Urothelium cell line (cell line): ENCODE results near the gene G2E3.
A peak's percentile ranks its signal among the peaks of the same experiment; 100 is the strongest.
"Not testable (repeated sequence)": the region's sequence is repeated elsewhere in the genome, so short reads cannot be mapped to it uniquely, and the experiment has no call there.

Source experiments
- DNase-seq: peaks from one replicate; pipeline ENCODE4 v3.0.0; 2011; ENCODE audit warnings: low spot score, mixed read lengths
- FAIRE-seq: peaks from 2 replicates; lab custom pipeline; 2011; peaks lifted over from hg19 to GRCh38; lab: Jason Lieb, UNC

Gene G2E3

DNA sequence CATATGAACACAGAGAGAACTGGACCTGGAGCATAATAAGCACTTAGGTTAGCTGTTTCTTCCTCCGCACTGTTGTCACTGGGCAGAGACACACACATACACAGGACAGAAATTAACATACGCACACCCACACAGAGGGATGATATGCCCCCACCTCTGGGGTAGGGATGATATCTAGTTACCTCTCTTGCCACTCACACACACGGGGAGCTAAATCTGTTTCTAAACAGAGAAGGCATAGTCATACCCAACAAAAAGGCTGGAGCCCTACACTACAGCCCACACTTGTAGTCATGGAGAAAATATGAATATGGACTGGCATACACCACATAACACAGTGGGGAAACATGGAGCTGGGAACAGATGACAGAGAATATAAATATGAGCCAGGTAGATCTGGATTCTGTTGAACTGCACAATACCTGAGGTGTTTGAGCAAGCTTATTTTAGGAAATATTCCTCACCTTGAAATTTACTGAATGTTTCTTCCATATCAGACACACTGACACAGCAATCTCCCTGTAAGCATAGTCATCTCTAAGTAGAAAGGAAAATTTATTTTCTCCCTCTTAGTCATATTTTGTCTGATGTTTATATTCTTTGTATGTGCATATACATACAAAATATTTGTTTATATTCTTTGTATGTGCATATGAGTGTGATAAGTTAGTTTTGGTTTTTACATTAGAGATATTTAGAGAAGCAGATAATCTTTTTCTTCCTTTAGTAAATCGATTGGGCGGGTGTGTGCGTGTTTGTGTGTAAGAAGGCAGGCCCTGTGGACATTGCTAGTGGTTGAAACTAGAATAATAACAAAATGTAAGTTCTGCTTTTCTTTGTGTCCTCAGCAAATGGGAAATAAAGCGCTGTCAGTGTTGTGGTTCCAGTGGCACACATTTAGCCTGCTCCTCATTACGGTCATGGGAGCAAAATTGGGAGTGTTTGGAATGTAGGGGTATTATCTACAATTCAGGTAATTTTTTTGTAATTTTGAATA, 42.3 kb downstream of the G2E3 start:
- DNase-seq (no peak), FAIRE-seq (no peak)

- FAIRE-seq (no peak), DNase-seq (no peak)
These were observed 44.4 kb downstream of the G2E3 start for GRCh38 chr14:30603402-30603801.

DNA sequence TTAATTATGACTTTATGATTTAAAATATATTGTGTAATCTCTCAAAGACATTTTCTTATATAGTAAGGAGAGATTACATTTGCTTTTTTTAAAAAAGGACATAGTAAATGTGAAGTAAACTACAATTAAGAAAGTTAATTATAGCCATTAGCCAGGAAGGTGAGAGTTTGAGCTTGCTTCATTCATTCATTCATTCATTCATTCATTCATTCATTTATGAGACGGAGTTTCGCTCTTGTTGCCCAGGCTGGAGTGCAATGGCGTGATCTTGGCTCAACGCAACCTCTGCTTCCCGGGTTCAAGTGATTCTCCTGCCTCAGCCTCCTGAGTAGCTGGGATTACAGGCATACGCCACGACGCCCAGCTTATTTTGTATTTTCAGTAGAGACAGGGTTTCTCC, 45.7 kb downstream of the G2E3 start:
- FAIRE-seq, DNase-seq: not testable (repeated sequence)

DNA sequence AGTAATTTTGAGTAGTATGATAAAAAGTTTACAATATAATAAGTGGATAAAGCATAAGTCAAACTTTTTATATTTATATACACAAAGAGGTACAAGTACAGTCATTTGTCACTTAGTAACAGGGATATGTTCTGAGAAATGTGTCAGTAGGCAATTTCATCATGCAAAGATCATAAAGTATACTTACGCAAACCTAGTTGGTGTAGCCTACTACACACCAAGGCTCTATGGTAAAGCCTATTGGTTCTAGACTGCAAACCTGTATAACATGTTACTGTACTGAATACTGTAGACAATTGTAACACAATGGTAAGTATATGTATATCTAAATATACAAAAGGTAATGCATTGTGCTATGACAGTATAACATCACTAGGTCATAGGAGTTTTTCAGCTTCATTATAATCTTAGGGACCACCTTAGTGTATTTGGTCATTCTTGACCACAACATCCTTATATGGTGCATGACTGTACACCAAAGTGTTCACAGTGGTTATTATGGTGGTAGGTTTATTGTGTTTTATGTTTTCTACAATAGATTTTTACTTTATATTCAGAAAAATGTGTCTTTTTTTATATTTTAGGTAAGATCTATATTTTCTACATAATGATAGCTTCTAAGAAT, 48.3 kb downstream of the G2E3 start:
- no peak for DNase-seq
- FAIRE-seq, result no peak

DNA sequence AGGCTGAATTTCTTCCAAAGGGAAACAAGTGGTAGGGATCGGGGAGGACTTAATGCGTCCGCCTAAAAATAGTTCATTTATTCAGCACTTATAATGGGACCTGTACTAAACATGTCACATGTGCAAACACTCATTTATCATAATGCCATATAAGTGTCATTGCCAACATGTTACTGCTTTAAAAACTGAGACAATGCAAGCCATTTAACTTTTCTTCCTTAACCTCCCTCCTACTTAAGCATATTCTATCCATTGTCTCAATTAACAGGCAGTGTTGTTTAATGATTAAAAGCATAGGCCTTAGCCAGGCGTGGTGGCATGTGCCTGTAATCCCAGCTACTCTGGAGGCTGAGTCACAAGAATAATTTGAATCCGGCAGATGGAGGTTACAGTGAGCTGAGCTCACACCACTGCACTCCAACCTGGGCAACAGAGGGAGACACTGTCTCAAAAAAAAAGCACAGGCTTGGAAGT, 49.6 kb downstream of the G2E3 start:
- FAIRE-seq (no peak), DNase-seq (no peak)

DNA sequence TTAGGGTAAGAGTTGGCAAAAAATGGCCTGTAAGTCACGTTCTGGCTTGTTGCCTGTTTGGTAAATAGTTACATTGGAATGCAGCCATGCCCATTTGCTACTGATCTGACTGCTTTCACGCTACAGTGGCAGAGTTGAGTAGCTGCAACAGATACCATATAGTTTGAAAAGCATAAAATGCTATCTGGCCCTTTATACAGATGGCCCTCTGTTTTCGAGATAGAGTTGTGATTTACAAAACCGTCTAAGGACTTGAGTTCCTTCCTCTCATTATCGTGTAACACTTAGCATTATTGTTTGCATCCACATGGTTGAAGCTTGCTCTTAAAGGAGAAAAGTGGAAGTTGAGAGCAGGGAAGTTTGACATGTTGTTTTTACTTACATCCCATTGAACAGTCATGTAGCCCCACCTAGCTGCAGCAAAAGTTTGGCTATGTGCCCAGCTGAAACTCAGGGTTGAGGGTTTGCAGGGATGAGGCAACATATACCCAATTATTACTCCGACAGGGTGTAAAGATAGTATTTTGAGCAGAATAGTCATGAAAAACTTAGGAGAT, 51.9 kb downstream of the G2E3 start:
- DNase-seq, result peak; percentile 10

DNA sequence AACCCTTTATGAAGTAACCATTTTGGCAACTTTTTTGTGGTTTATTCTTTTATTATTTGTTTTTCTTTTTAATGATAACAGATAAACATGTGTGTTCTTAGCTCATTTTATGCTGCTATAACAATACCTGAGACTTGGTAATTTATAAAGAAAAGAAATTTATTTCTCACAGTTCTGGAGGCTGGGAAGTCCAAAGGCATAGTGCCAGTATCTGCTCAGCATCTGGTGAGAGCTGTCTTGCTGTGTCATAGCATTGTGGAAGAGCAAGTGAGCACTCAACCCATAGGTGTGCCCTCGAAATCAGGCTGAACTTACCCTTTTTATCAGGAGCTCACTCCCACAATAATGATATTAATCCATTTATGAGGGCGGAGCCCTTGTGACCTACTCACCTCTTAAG, 55.2 kb downstream of the G2E3 start:
- FAIRE-seq (no peak), DNase-seq (no peak)

More for the DNA sequence above, 51.9 kb downstream of the G2E3 start:
- FAIRE-seq, result no peak

GRCh38 chr14:30620178-30620577, 61.2 kb downstream of the G2E3 start:
- FAIRE-seq (no peak), DNase-seq (no peak)

- FAIRE-seq (no peak), DNase-seq (peak; percentile 12)
These were observed 62.5 kb downstream of the G2E3 start for GRCh38 chr14:30621354-30621939.

GRCh38 chr14:30621940-30622830, 63.2 kb downstream of the G2E3 start, which contains the start of gene SCFD1:
Gene SCFD1, plus strand, starts transcription at chr14:30622319. Its CDS starts 20 bp downstream, at chr14:30622339.
- DNase-seq, result peak; percentile 94
- FAIRE-seq, result peak; percentile 74

- FAIRE-seq, result no peak
- DNase-seq, result no peak
These were observed 64.6 kb downstream of the G2E3 start for GRCh38 chr14:30623412-30624131.

DNA sequence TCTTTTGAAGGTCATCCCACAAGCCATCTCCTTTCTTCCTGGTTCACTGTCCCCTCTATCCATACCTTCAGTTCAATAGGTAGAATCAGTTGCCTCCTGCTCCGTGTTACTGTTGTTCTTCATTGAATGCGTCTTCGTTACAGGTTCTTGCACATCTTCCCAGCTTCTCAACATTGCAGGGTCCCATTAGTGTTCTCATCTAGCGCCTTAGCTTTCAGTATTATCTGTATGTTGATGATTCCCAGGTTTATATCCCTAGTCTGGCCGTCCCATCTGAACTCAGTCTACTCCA, 65.1 kb downstream of the G2E3 start:
- DNase-seq (no peak), FAIRE-seq (no peak)

GRCh38 chr14:30625533-30625932, 66.6 kb downstream of the G2E3 start:
- FAIRE-seq (no peak), DNase-seq (no peak)

DNA sequence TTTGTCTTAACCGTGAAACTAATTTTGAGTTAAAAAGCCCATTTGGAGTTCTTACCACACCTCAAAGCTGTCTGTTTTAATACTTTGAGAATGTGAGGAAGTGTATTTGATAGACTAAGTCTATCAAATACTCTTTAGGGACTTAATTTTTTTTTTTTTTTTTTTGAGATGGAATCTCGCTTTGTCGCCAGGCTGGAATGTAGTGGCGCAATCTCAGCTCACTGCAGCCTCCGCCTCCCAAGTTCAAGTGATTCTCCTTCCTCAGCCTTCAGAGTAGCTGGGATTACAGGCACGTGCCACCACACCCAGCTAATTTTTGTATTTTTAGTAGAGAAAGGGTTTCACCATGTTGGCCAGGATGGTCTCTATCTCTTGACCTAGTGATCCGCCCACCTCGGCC, 70.5 kb downstream of the G2E3 start:
- not testable (repeated sequence) for DNase-seq, FAIRE-seq

DNA sequence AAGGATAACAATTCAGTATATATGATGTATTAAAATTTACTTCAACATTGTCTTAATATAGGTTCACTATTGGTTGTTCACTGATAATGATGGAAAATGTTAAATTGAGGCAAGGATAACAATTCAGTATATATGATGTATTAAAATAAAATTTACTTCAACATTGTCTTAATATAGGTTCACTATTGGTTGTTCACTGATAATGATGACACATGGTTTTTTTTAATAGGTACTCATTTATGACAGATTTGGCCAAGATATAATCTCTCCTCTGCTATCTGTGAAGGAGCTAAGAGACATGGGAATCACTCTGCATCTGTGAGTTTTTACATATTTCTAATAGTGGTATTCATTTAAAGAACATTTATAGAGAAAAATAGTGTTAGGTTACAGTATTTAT, 71.3 kb downstream of the G2E3 start:
- DNase-seq (no peak), FAIRE-seq (no peak)

- DNase-seq, result no peak
These were observed 73.8 kb downstream of the G2E3 start for GRCh38 chr14:30632730-30633129.

GRCh38 chr14:30638926-30639325, 80.0 kb downstream of the G2E3 start:
- no peak for DNase-seq
- no peak for FAIRE-seq

More at GRCh38 chr14:30632730-30633129, 73.8 kb downstream of the G2E3 start:
- FAIRE-seq, result no peak

DNA sequence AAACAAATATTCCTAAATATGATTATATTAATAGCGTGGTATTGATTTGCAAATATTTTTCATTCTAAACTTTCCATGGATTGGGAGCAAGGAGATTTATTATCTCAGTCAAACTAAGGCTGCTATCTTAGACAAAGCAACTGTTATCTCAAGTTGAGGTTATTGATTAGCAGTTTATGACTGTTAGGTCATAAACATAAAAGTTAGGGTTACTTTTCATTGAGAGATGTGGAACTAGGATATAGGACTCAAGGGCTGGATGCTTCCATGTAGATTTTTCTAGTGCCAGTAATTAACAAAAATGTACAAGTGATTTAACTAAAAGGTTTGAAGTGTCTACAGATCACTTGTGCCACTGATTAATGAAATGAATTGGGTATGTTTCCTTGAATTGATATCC, 82.2 kb downstream of the G2E3 start:
- FAIRE-seq, result no peak
- no peak for DNase-seq

- FAIRE-seq, DNase-seq: not testable (repeated sequence)
These were observed 85.5 kb downstream of the G2E3 start for GRCh38 chr14:30644462-30644861.

GRCh38 chr14:30645600-30645999, 86.6 kb downstream of the G2E3 start:
- no peak for FAIRE-seq
- DNase-seq, result no peak
